ENCODE measurements around the gene BCL2A1.
"Not testable (repeated sequence)": the region's sequence is repeated elsewhere in the genome, so short reads cannot be mapped to it uniquely, and the experiment has no call there.

Gene BCL2A1

GRCh38 chr15:79989682-79990081, 18.7 kb upstream of the BCL2A1 start:
- DNase-seq (ENCODE audit: low read depth in 2 of 2): no peak

DNA sequence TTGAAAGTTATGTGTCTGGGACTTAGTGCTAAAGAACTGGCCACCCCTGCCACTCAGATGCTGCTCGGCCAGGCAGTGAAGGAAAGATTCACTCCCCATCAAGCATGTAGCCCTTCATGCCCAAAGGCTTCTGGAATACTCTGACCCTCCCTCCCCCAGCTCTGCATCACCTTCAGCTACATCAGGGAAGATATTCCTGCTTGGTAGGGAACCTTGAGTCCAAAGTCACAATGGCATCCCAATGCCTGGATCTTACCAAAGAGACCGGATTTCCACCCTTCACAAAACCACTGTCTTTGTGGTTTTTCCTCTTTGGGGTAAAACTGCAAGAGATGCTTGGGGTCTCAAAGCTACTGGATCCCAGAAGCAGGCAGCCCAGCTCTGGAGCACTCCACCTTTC, 18.2 kb upstream of the BCL2A1 start:
- DNase-seq (ENCODE audit: low read depth in 2 of 2): no peak

DNA sequence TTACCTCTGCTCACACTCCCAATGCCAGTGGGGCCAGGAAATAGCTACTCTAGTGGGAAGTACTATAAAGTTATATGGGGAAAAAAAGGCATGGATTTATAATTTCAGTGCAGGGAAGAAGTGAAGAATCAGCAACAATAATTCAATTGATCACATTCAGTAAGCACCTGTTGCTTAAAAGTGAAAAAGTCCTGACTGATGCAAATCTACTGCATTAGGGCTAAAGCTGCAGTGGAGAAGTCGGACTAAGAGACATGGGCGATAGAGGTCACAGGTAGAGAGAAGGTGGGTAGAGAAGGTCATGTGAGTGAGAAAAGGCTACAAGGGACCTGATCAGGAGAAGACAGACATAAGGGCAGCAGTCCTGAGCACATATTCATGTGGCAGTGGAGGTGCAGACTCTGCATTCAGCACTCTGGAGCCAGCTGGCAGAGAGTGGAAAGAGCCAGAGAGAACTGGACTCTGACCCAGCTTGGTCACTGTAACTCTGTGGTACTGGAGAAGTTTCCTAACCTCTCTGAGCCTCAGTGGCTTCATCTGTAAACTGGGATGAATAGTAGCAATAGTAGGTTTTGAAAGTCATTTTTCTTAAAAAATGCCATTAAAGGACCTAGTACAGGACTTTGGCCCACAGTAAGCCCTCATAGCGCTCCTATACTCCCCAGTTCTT, 17.6 kb upstream of the BCL2A1 start:
- no peak for DNase-seq (ENCODE audit: low read depth in 2 of 2)

- no peak for DNase-seq (ENCODE audit: low read depth in 2 of 2)
Observed at GRCh38 chr15:79987969-79988368, 17.0 kb upstream of the BCL2A1 start.

- DNase-seq (ENCODE audit: low read depth in 2 of 2): no peak
Observed at GRCh38 chr15:79987569-79987955, 16.6 kb upstream of the BCL2A1 start.

DNA sequence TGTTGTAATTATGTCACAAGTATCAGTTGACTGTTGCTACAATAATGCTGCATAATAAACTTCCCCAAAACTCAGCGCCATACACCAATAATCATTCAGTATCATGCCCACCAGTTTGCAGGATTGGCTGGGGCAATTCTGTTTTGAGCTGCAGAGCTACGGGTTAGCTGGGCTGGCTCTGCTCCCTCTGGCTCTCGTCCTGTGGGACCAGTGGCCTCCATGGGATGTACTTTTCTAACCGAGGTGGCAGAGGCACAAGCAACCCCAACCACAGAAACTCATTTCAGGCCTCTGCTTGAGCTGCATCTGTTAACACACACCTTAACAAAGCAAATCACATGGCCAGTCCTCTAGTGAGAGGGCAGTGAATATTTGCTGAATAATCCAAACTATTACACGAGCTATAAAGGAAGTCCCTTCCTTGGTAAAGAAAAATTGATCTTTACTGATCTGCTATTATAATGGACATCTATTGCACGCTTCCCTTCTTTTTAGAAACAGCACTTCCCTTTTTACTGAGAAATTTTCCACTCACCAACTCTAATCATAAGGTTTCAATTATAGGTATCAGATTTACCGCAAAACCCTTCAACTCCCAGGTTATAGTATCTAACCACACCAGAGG, 10.9 kb upstream of the BCL2A1 start:
- DNase-seq (ENCODE audit: low read depth in 2 of 2): no peak

DNA sequence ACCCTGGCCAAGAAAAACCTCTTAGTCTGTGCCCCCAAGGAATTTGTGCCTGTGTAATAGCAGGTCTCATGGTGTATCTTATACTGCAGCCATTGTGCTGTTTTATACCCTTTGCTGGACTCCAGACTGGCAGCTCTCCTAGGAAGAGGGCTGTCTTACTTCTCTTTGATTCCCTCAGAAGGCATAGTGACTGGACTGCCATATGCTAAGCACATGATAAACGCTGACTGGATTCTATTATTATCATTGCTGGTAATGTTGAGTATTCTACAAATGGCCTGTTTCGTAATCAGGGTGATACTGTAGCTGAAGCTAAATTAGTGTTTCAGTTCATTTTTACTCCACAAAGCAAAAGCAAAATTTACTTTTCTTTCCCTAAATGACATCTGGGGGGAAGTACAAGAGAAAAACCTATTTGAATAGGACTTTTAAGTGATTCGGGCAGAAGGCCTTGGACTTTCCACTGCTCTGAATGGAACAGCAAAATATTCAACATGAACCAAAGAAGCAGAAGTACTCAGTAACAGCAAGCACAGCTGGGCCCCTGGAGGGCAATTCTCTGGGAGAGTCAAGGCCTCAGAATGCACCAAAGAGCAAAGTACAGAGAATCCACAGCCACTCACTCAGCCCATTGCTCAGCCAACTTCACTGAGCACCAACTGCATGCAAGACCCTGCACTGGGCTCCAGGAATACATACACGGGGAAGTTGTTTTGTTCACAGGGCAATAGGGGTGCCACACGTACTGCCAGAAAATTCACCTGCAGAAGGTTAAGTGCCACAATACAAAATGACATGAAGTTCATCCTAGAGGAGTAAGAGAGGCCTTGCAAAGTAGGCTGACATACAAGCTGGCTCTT, 7.9 kb upstream of the BCL2A1 start:
- no peak for DNase-seq (ENCODE audit: low read depth in 2 of 2)

DNA sequence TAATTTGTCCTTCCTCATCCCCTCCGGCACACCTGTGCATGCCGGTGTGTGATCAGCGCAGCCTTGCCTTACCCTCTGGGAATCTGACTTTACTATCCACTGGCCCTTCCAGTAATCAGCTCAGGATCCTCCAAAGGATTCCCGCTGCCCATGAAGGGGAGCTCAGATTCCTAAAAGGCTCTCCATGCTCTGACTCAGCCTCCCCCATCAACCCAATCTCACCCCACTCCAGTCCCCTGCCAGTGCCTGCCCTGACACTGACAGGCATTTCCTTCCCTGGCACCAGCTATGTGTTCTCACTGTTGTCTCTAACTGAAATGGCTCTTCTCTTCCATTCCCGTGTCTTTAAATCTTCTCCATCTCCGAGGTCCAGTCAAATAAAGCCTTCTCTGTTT, 7.3 kb upstream of the BCL2A1 start:
- no peak for DNase-seq (ENCODE audit: low read depth in 2 of 2)

DNA sequence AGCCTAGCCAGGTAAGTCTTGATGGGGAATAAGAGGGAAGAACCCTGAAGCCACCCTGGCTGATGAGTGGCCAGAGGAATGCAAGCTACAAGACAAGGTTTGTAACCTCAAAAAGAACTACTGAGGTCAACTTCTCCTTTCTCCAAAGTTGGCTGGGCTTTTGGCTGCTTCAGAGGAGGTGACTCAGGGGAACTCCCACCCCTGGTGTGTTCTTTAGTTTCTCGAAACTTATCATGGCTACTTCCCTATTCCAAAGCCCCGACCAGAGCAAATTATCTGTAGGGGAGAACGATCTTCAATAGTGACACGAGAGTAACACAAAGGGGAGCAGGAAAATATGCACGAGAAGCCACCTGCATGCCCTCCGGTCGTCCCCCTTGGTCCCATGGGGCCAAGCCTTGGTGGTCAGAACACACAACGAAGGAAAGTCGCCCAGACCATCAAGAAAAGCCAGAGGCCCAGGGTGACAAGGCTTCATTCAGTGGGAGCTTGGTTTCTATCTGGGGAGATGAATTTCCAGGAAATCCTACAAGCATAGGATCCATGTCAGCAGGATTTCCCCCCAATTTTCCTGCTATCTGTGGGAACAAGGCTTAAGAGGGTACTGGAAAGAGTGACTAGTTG, 6.5 kb upstream of the BCL2A1 start:
- DNase-seq (ENCODE audit: low read depth in 2 of 2): no peak

DNA sequence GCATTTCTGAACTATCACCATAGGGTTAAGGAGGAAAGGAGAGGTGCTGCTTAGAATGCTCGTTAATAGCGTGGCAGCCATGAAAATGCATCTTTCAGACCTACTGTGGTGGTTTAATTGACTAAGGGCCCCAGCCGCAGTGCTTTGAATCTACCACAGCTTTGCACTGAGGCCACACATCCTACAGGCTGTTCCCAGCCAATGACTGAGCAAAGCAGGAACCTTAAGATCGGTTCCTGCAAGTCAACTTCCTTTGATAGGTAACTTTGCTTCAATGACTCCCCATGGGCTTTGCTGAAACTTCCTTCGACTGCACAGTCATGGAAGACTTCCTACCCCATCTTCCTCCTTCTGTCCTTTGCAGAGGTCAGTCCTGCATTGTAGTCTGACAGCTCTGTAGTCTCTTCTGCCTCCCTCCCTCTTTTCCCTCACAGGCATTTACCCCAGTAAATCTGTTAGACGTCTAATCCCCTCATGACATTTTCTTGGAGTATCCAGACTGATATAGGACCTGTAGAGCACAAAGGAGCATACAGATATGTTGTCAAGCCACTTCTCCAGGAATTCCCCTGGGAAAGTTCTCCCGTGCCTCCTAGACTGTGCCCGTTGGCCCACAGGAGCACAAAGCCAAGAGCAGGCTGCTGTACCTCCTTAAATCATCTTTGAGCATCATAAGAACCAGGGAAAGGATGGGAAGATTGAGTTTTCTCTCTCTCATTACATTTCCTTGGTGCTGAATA, 2.6 kb upstream of the BCL2A1 start:
- DNase-seq (ENCODE audit: low read depth in 2 of 2): no peak

- DNase-seq (ENCODE audit: low read depth in 2 of 2): no peak
Observed at GRCh38 chr15:79972863-79973262, 1.9 kb upstream of the BCL2A1 start.

DNA sequence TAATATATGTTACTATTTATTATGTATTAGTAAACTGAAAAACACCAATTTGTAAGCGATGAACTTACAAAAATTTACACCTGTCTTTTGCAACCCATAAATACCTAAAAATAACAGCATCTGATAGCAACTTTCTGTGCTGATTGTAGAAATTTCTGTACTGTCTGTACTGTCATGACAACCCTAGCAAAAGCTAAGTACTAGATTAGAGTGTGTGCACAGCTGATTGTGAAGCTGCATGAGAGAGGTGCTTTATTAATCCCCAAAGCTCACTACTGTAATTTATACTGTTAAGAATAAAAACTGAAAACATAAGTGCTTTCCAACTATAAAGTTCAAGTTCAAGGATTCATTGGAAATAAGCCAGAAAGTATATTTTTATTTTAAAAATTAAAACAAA, 815 bp downstream of the BCL2A1 start:
- DNase-seq (ENCODE audit: low read depth in 2 of 2): no peak

GRCh38 chr15:79969146-79969545, 1.9 kb downstream of the BCL2A1 start:
- no peak for DNase-seq (ENCODE audit: low read depth in 2 of 2)

DNA sequence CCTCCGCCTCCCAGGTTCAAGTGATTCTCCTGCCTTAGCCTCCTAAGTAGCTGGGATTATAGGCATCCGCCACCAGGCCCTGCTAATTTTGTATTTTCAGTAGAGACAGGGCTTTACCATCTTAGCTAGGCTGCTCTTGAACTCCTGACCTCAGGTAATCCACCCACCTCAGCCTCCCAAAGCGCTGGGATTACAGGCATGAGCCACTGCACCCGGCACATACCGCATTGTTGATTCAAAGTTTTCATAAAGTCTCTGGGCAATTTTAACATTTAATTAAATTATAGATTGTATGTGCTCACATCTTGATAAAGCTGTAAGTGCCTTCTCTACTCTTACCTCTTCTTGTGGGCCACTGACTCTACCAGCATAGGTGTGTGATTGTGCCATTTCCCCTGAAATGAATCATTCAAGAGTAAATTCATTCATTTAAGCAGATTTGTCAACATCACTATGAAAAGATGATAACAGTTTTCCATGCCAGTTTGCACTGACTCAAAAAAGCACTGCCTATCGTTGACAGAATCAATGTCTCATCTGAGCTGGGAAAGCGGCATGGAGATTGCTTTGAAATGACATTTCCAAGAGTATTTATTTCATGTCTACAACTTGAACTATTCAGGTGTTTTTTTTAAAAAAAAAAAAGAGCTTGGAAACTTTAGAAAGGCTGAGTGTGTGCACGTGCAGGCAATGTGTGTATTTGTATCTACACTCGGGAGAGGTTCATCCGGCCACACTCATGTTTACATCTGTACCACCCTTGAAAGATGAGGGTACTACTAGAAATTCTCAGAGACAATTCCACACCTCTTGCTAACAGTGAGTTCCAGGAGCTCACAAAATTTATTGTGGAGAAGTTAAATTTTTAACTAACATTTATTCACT, 3.5 kb downstream of the BCL2A1 start:
- no peak for DNase-seq (ENCODE audit: low read depth in 2 of 2)

DNA sequence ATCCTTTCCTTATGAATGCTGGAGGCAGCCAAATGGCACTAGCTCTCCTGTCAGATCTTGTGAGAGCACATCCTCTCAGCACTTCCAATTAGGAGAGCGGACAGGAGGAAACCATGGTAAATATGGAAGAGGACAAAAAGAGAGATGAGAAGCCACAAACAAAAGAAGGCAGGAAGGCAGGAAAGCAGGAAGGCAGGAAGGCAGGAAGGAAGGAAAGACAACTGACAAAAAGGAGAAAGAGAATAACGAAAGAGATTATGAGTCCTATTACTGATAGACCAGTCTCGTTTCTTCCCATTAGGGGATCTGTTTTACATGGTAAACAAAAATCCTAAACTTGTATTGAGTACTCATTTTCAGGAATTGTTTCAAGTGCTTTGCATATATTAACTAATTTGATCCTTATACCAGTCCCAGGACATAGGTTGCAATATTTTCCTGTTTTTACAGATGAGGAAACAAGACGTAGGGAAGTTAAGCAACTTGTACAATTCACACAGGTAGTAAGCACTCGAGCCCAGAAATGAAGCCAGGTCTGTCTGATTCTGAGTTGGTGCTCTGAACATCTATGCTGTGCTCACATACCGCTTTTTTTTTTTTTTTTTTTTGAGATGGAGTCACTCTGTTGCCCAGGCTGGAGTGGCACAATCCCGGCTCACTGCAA, 4.2 kb downstream of the BCL2A1 start:
- DNase-seq (ENCODE audit: low read depth in 2 of 2): no peak

DNA sequence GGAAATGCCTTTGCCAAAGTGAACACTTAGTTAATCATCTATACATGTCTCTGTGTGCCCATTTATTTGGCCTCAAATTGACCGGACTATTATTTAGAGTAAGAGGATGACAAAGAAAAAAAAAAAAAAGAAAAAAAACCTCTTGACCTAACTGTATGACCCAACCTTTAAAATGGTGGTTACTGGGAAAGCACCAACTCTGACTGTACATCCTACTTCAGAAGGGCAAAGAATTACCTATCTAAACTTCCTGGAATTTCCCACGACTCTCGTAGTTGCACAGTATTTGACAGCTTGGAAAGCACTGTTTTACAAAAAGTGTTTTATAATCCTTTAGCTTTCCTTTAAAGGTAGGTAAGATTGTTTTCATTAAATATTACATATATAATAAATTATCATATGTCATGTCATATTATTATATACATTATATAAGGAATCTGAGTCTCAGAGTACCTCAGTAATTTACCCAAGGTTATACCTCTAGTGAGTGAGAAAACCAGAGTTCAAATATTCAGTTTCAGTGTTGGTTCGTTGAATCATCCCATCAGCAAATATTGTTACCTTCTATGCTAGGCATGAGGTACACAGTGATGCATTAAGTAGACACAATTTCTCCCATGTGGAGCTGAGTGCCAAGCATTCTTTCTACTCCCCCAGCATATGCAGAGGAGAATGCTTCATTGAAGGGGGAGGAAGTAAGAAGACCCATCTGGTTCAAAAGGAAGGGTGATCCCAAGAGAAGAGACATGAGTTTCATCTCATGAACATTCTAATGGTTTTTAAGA, 5.0 kb downstream of the BCL2A1 start:
- no peak for DNase-seq (ENCODE audit: low read depth in 2 of 2)

- no peak for DNase-seq (ENCODE audit: low read depth in 2 of 2)
Observed at GRCh38 chr15:79964232-79964805, 6.7 kb downstream of the BCL2A1 start.

GRCh38 chr15:79962921-79963320, 8.1 kb downstream of the BCL2A1 start:
- not testable (repeated sequence) for DNase-seq (ENCODE audit: low read depth in 2 of 2)

- DNase-seq (ENCODE audit: low read depth in 2 of 2): no peak
Observed at GRCh38 chr15:79962178-79962577, 8.8 kb downstream of the BCL2A1 start.
